ENCODE data around the gene FAM118B.
"Not testable (repeated sequence)": the region's sequence is repeated elsewhere in the genome, so short reads cannot be mapped to it uniquely, and the experiment has no call there.

The FAM118B gene

DNA sequence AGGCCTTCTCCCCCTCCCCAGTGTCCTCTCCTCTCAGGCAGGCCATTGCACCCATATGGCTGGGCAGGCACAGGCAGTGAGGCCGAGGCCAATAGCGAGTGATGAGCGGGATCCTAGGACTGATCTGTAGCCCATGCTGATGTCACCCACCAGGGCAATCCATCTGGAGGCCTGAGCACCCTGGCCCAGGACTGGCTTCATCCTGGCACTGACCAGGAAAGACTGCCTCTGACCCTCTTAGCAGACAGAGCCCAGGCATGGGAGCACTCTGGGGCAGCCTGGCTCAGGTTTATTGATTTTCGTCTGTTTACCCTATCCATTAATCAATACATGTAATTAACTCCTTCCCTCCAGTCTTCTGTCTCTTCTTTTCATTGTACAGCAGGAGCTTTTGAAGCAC, 66.2 kb downstream of the FAM118B start:
- DNase-seq: no peak

GRCh38 chr11:126279191-126279590, 67.6 kb downstream of the FAM118B start:
- DNase-seq: no peak

GRCh38 chr11:126280595-126280994, 69.0 kb downstream of the FAM118B start:
- no peak for DNase-seq

- no peak for DNase-seq
Observed at GRCh38 chr11:126281245-126281644, 69.7 kb downstream of the FAM118B start.

DNA sequence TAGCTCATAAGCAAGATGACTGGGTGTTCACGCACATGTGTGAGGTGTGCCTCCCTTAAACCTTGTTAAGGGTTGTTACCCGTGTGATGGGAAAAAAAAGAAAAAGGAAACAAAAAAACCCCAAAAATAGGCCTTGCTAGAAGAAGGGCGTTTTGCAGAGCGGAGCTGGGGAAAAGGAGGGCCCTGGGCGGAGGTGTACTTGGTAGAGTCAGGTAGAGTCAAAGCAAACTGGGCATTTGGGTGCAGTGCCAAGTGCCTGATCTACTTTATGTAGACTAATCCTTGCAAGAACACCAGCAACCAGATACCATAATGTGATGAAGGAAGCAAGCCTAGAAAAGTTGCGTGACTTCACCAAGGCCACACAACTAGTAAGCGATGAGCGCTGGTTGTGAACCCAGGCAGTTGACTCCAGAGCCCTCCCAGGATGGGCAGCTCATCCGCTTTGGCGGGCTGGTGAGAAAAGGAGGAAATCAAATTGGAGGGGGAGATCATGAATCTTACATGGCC, 70.1 kb downstream of the FAM118B start:
- DNase-seq: no peak

DNA sequence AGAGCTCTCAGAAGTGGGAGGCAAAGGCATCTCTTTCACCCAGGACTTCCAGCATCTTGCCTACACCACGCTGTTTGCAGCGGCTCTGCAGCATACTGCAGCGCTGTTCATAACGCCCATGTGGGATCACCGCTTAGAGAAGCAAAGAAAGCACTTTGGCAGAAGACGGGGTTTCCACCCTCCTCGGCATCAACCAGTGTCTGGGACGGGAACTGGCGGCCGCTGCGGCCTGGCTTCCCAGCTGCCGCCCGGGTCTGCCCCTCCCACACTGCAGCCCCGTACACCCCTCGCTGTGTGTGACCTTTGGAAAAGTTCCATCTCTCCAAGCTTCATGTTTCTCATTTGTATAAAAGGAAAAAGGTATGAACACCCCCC, 70.8 kb downstream of the FAM118B start:
- DNase-seq: peak; percentile 39

DNA sequence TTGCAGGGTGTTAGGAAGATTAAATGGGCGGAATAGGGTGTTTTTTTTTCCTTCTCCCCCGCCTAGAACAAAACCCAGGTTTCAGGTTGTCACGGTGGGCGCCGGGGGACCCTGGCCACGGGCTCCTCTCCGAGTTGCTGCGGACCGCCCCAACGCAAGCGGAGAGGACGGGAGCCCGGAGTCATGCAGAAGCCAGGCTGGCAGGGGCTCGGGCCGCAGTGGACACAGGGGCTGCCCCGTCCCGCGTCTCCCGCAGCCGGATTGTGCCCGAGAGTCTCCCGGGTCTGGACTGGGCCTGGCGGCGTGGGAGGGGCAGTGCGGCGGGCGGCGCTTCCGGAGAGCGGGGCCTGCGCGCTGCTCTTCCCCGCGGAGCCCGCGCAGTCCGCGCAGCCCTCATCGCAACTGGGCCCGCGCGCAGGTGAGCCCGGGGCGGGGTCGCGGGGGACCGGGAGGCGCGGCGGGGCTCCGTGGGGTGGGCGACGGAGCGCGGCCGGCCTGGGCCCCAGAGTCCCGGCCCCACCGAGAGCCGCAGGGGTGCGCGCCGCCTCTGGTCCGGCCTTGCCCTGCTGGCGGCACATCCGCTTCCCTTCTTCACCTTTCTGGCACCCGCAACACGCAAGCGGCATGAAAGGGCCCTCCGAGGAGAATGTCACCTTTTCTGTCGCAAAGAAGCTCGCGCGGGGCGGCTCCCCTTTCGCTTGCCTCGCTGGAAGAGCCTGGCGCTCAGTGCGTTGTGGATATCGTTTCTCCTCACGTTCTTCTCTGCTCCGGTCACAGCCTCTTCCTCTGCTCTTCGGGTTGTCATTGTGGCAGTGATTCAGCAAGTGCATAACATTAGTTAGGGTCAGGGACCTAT, 71.4 kb downstream of the FAM118B start, which contains the start of gene TIRAP:
TSS of gene TIRAP (plus strand) at position 358 of the 856 bp plus-strand sequence. CDS start 7,802 bp downstream, outside the sequence.
- peak; percentile 60 for DNase-seq

GRCh38 chr11:126284829-126285228, 73.2 kb downstream of the FAM118B start:
- peak; percentile 91 for DNase-seq

- DNase-seq: no peak
Observed at GRCh38 chr11:126288237-126288636, 76.7 kb downstream of the FAM118B start.

DNA sequence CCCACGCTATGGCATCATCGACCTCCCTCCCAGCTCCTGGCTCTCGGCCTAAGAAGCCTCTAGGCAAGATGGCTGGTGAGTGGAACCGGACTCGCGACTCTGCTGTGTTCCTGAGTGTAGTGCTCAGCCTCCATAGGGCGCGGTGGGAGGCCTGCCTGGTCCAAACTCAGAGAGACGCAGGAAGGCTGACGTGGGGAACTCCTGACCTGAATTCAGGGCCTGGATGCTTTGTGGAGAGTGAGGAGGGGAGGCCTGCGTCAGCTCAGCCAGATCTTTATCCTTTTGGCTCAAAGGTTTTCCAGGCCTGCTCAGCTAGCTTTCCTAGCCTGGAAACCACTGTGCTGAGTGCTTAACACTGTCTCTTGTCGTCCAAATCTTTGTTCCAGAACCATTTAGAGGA, 79.3 kb downstream of the FAM118B start:
- no peak for DNase-seq

GRCh38 chr11:126293726-126294125, 82.1 kb downstream of the FAM118B start:
- DNase-seq: no peak

DNA sequence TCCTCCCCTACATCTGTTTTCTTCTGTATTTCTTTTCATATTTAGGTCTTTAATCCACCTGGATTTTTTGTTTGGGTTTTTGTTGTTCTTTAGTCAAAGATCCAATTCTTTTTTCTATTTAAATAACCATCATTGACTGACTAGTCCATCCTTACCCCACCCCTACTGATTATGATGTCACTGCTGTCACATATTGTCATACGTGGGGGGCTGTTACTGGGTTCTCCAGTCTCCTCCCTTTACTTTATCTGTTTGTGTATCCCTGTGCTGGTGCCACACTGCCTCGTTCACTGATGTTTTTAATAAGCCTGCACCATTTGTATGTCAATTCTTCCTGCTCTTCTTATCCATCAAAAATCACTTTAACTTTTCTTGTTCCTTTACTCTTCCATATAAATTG, 85.4 kb downstream of the FAM118B start:
- no peak for DNase-seq

- peak; percentile 84 for DNase-seq
Observed at GRCh38 chr11:126303623-126304456, 92.3 kb downstream of the FAM118B start, which contains the start of gene DCPS. TSS of gene DCPS (plus strand) at chr11:126304060. CDS start at chr11:126304081, 21 bp downstream.

DNA sequence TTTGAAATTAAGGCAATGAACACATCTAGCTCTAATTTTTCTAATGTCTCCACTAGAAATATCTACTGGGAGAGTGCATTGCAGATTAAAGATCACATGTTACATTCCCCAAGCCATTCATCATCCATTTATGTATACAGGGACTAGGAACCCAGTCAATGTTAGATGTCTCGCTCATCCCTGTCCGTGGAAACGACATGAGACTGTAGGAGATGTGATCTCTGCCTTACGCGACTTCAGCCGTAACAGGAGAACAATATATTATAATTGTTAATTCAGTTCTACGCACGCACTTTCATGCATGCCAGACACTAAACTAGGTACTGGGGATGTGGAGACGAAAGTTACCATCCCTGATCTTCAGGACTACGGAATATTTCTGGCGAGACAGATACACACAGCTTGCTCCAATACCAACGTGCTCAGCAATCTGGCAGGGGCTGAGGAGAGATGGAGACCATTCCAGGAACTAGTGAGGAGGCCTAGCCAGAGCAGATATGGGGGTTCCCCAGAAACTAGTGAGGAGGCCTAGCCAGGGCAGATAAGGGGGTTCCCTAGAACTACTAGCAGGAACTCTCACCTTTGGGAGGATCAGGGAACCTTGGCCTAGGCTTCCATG, 93.0 kb downstream of the FAM118B start:
- DNase-seq: no peak

DNA sequence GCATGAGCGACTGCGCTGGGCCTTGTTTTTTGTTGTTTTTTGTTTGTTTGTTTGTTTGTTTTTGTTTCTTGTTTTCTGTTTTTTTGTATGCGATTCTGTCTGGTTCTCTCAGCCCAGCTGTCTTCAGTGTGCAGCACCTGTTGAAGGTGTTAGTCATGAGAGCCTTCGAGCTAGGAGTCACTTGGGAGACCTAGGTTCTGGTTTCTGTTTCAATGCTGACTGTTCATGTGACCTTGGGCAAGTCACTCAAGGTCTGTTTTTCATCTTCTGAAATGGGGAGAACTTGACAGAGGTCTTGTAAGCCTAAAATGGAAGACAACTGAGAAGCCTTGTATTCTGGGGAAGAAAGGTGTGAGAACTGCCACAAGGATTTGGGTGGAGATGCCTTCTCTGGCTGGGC, 94.1 kb downstream of the FAM118B start:
- DNase-seq: peak; percentile 39

GRCh38 chr11:126307706-126308105, 96.1 kb downstream of the FAM118B start:
- no peak for DNase-seq

GRCh38 chr11:126308271-126308671, 96.7 kb downstream of the FAM118B start:
- DNase-seq: no peak

GRCh38 chr11:126308771-126309170, 97.2 kb downstream of the FAM118B start:
- not testable (repeated sequence) for DNase-seq

GRCh38 chr11:126310200-126310991, 98.8 kb downstream of the FAM118B start:
- peak; percentile 61 for DNase-seq

DNA sequence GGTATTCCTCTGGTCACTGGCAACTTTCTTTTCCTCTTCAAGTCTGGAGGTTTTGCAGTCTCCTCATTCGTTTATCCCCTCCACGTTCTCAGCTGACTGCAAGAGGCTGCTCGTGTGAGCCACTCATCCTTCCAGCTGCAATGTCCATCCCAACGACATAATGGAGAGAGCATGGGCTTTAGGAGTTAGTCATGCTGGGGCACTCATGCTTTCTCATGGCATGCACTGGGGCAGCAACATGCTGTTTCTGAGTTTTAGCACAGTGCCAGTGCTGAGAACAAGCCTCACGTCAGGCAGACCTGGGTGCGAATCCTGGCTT, 99.4 kb downstream of the FAM118B start:
- no peak for DNase-seq

DNA sequence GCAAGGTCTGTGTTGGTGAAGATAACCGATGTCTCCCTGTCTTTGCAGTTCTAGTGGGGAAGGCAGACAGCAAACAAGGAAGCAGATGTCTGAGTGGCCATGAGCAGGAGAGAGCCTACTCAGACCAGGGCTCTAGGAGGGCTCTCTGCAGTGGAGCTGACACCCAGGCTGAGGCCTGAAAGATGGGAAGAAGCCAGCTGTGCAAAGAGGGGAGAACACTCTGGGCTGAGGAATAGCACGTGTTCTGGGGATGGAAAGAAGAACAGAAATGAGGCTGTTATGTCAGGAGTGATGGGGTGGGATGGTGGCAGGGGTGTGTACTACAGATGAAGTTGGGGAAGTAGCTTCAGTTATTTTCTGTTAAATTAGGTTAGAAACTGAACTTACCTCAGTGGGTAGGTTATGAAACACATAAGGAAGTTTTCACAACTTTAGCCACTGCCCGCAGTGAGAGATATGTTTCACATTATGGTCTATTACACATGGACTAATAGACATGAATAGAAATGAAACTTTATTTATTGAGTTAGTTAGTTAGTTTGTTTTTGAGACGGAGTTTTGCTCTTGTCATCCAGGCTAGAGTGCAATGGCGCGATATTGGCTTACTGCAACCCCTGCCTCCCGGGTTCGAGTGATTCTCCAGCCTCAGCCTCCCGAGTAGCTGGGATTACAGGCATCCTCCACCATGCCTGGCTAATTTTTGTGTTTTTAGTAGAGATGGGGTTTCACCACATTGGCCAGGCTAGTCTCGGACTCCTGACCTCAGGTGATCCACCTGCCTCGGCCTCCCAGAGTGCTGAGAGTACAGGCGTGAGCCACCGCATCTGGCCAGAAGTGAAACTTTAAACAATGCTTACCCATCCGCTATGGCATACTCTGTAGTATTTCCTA, 100.1 kb downstream of the FAM118B start:
- DNase-seq: no peak

Data from CD4-positive, alpha-beta T cell treated with Interleukin-4 for 4 hours (primary cell).